Endothelial cell (in vitro differentiated cells): ENCODE measurements around the gene ADRA1B. TPM values are rescaled to one million over a fixed set of nuclear protein-coding genes. Genes with fewer than 3 reads are reported as not detected.

ENCODE experiments used
- DNase-seq: peaks from one replicate; pipeline ENCODE4 v3.0.0; 2021; ENCODE audit warnings: low spot score
- H3K27ac Mint-ChIP-seq: one replicate; pipeline ENCODE4 v1.8.0; 2021; ENCODE audit warnings: mixed read lengths, inconsistent platforms; ENCODE audit not compliant: unreplicated experiment
- H3K27me3 Mint-ChIP-seq: one replicate; pipeline ENCODE4 v1.8.0; 2021; ENCODE audit warnings: mild to moderate bottlenecking, moderate library complexity, mixed read lengths, inconsistent platforms; ENCODE audit not compliant: unreplicated experiment
- H3K36me3 Mint-ChIP-seq: one replicate; pipeline ENCODE4 v1.8.0; 2021; ENCODE audit warnings: mild to moderate bottlenecking, low read depth, mixed read lengths, inconsistent platforms; ENCODE audit not compliant: unreplicated experiment
- H3K4me1 Mint-ChIP-seq: one replicate; pipeline ENCODE4 v1.8.0; 2021; ENCODE audit warnings: mild to moderate bottlenecking, mixed read lengths, inconsistent platforms; ENCODE audit not compliant: unreplicated experiment
- H3K4me3 Mint-ChIP-seq: one replicate; pipeline ENCODE4 v1.8.0; 2021; ENCODE audit warnings: mild to moderate bottlenecking, mixed read lengths, inconsistent platforms; ENCODE audit not compliant: unreplicated experiment
- H3K9me3 Mint-ChIP-seq: one replicate; pipeline ENCODE4 v1.8.0; 2021; ENCODE audit warnings: mixed read lengths, inconsistent platforms; ENCODE audit not compliant: unreplicated experiment
- total RNA-seq: library from RNA; stranded (reverse); fragmentation: NEBNext Ultra II Directional; extraction: Animal tissue kit (Norgen Biotek cat#: 25700); gene quantifications from one replicate; pipeline ENCODE4 v1.2.1, GENCODE V29; 2021; ENCODE audit not compliant: unreplicated experiment
- TF ChIP-seq, protein P1 (sequence below): fragments of 200-600 bp; sonication (generic); IDR thresholded peaks from one replicate; pipeline ENCODE4 v1.5.0; 2021; ENCODE audit warnings: antibody characterized with exemption; ENCODE audit not compliant: unreplicated experiment

Gene ADRA1B
- total RNA-seq, 1 donor from 2014 or later = not detected

DNA sequence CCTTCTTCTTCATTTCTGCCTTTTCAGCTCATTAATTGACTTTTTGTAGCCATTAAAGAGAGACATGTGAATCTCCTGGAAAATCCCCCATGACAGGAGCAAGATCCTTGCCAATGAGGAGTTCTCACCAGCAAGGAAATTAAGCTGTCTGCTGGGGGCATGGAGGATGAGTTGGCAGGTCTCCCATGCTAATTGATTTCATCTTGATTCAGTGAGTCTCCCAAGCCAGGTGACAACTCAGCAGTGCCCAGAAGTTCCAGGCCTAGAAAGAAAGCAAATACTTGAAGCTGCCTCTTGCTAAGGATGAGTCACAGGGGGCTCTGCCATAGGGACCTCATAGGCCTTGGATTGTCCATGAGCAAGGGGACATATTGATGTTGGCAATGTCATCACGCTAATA is 30.0 kb upstream of the ADRA1B start:
- Mint-ChIP-seq H3K4me1 (no peaks in the 10 kb centered on the region), H3K36me3 (no peaks in the 10 kb centered on the region), H3K9me3 (no peaks in the 10 kb centered on the region), H3K27ac (no peak overlapping the region), H3K4me3 (no peak overlapping the region), H3K27me3 (peaks cover 2% of the 10 kb centered on the region)
- TF ChIP-seq, protein P1, sequence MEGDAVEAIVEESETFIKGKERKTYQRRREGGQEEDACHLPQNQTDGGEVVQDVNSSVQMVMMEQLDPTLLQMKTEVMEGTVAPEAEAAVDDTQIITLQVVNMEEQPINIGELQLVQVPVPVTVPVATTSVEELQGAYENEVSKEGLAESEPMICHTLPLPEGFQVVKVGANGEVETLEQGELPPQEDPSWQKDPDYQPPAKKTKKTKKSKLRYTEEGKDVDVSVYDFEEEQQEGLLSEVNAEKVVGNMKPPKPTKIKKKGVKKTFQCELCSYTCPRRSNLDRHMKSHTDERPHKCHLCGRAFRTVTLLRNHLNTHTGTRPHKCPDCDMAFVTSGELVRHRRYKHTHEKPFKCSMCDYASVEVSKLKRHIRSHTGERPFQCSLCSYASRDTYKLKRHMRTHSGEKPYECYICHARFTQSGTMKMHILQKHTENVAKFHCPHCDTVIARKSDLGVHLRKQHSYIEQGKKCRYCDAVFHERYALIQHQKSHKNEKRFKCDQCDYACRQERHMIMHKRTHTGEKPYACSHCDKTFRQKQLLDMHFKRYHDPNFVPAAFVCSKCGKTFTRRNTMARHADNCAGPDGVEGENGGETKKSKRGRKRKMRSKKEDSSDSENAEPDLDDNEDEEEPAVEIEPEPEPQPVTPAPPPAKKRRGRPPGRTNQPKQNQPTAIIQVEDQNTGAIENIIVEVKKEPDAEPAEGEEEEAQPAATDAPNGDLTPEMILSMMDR = no peak
- DNase-seq = no peak

DNA sequence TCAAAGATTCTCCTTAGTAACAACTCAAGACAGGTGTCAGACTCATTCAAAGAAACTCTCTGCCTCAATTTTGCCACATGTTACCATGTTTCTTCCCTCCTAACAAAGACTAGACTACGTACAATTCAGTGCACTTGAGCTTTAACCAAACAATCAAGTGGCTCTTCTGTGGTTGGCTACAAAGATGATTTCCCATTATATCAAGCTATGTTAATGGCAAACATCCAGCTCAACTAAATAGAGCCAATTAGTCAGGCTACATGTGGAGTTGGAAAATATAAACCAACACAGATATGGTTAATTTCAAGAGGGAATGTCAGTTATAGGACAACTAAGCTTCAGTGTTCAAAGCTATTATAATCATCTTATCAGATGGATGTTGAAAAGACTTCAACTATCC is 29.2 kb upstream of the ADRA1B start:
- Mint-ChIP-seq H3K9me3 (no peaks in the 10 kb centered on the region), H3K27me3 (peaks cover 2% of the 10 kb centered on the region), H3K4me3 (no peak overlapping the region), H3K36me3 (no peaks in the 10 kb centered on the region), H3K27ac (no peak overlapping the region), H3K4me1 (no peaks in the 10 kb centered on the region)
- DNase-seq = no peak
- TF ChIP-seq, protein P1 = no peak

DNA sequence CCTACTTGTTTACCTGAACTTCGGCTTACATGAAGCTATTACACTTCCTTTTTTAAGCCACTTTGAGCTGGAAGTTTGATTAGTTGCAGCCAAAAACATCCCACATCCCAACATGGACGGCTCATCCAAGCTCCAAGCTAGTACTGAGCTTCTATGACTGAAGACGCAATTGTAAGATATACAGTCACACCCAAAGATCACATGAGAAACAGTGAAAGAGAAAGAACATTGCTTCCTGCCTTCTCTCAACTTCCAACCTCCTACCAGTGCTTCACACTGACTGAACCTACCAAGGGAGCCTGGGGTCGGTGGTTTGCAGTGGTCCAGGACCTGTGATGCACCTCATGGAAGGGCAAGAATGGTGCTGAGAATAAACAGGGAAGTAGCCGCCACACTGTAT is 27.4 kb upstream of the ADRA1B start:
- Mint-ChIP-seq H3K4me3 (no peak overlapping the region), H3K4me1 (no peaks in the 10 kb centered on the region), H3K27ac (no peak overlapping the region), H3K27me3 (no peaks in the 10 kb centered on the region), H3K9me3 (no peaks in the 10 kb centered on the region), H3K36me3 (no peaks in the 10 kb centered on the region)
- no peak for DNase-seq
- TF ChIP-seq, protein P1 = no peak

DNA sequence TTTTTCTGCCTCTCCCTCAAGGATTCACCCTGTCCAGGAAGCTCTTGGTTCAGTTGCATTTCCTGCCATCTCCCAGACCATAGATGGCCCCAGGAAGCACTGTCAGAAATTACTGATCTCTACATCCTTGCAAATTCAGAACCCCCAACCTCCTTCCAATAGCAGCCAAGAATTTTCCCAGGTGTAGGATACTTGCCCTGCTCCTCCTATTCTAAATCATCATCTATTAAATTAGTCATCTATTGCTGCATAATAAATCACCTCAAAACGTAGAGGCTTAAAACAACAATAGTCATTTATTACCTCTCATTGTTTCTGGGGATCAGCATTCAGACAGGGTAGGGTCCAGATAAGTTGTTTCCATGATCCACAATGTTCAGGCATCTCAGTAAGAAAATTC is 26.1 kb upstream of the ADRA1B start:
- Mint-ChIP-seq H3K4me3 (no peak overlapping the region), H3K4me1 (peaks cover 2% of the 10 kb centered on the region), H3K27me3 (no peaks in the 10 kb centered on the region), H3K27ac (no peak overlapping the region), H3K36me3 (no peaks in the 10 kb centered on the region), H3K9me3 (no peaks in the 10 kb centered on the region)
- DNase-seq = no peak
- TF ChIP-seq, protein P1 = no peak

DNA sequence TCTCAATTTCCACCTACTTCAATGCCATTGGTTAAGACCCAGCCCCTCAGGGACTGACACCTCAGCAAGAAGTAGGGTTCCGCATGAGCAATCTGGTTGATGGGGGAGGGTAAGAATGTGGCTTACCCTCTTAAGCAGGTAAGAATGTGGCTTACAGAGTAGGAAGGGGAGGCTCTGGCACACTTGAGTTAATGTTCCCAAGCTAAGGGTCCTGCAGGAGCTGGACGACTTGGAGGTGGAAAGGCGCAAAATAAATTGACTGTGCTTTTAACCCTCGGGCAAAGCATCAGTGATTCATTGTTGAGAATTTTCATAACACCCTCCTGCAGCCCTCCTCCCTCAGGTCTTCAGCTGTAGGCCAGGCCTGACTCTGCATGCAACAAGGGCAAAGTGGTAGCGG is 24.9 kb upstream of the ADRA1B start:
- H3K27me3 Mint-ChIP-seq = no peaks in the 10 kb centered on the region
- no peaks in the 10 kb centered on the region for H3K9me3 Mint-ChIP-seq
- no peak for DNase-seq
- H3K36me3 Mint-ChIP-seq = no peaks in the 10 kb centered on the region
- H3K4me1 Mint-ChIP-seq = peaks cover 4% of the 10 kb centered on the region
- TF ChIP-seq, protein P1 = no peak
- H3K4me3 Mint-ChIP-seq = no peak overlapping the region
- no peak overlapping the region for H3K27ac Mint-ChIP-seq
